ENCODE data around the gene TCF7L1. TPM values are rescaled to one million over a fixed set of nuclear protein-coding genes. Genes with fewer than 3 reads are reported as not detected.
"Not testable (repeated sequence)": the region's sequence is repeated elsewhere in the genome, so short reads cannot be mapped to it uniquely, and the experiment has no call there.

Gene TCF7L1
- 5.7 TPM for total RNA-seq

- ATAC-seq = peak; percentile 92
- DNase-seq (ENCODE audit: low spot score) = peak; percentile 85
These were observed at the start of gene TCF7L1 for GRCh38 chr2:85132834-85133637. TCF7L1 (plus strand) TSS chr2:85133392; CDS start chr2:85133685, 293 bp downstream.

- no peak for ATAC-seq
These were observed 47.6 kb upstream of the TCF7L1 start for GRCh38 chr2:85085563-85085962.

GRCh38 chr2:85087541-85087940, 45.7 kb upstream of the TCF7L1 start:
- no peak for DNase-seq (ENCODE audit: low spot score)
- ATAC-seq = no peak

More at GRCh38 chr2:85085563-85085962, 47.6 kb upstream of the TCF7L1 start:
- DNase-seq (ENCODE audit: low spot score) = no peak

DNA sequence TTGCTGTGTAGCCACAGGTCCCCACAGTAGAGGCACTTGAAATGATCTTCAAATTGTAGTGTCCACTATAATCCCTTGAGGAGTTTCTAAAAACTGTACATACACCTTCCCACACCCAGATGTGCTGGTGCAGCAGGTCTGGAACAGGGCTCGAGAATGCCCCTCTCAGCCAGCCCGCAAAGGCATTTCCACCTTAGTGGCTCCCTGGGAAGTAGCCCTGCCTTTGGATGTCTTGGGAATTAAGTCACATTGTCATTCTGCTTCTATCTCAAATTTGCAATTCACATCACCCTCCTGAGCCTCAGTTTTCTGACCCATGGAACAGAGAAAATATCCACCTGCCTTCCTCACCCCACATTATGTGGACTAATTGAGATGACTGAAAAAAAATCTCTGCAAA, 44.3 kb upstream of the TCF7L1 start:
- ATAC-seq = no peak
- no peak for DNase-seq (ENCODE audit: low spot score)

- DNase-seq (ENCODE audit: low spot score) (no peak), ATAC-seq (no peak)
These were observed 43.6 kb upstream of the TCF7L1 start for GRCh38 chr2:85089585-85089984.

DNA sequence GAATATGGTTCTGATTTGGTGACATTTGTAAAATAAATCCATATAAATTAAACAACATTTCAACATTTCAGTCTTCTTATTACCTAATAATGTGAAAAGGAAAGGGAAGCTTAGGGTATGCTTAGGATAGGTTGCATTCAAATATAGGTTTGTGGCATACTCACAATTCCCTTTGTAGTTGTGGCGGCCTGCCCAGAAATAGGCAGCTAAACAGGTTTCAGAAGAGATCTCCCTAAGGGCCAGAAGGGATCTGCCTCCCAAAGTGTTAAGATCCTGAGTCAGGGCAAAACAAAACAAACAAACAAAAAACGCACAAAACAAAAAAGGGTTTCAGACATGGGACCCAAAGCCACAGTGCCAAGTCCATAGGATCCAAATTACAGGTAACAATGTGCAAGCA, 41.4 kb upstream of the TCF7L1 start:
- no peak for ATAC-seq

GRCh38 chr2:85095094-85095493, 38.1 kb upstream of the TCF7L1 start:
- ATAC-seq = no peak
- DNase-seq (ENCODE audit: low spot score) = no peak

More for the DNA sequence above, 41.4 kb upstream of the TCF7L1 start:
- no peak for DNase-seq (ENCODE audit: low spot score)

GRCh38 chr2:85096616-85097015, 36.6 kb upstream of the TCF7L1 start:
- ATAC-seq = no peak
- no peak for DNase-seq (ENCODE audit: low spot score)

DNA sequence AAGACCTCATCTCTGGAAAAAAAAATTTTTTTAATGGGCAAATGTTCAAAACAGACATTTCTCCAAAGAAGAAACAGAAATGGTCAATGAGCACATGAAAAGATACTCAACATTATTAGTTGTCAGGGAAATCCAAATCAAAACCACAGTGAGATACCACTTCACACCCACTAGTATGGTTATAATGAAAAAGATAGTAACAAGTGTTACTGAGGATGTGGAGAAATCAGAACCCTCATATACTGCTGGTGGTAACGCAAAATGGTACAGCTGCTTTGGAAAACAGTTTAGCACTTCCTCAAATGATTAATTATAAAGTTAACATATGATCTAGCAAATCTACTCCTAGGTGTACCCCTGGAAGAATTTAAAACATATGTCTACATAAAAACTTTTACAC, 29.0 kb upstream of the TCF7L1 start:
- DNase-seq (ENCODE audit: low spot score) (no peak), ATAC-seq (no peak)

GRCh38 chr2:85106489-85107180, 26.6 kb upstream of the TCF7L1 start:
- no peak for DNase-seq (ENCODE audit: low spot score)

DNA sequence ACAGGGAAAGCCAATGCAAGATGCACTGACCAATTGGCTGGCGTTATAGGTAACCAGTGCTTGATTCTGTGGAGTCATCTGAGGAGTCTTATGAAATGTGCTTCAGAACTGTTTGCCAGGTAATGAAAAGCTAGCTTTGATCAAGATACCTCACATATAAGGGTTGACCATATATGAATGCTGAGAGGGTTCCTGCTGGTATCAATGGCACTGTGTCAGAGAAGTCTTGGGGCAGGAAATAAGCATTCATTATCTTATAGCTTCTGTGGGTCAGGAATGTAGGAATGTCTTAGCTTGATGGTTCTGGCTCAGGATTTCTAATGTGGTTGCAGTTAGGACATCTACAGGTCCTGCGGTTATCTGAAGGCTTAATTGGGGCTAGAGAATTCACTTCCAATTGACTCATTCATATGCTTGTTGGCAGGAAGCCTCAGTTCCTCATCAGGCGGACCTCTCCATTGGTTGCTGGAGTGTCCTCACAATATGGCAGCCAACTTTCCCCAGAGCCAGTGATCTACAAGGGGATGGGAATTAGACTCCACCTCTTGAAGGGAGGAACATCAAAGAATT, 22.1 kb upstream of the TCF7L1 start:
- DNase-seq (ENCODE audit: low spot score) (no peak), ATAC-seq (no peak)

More at GRCh38 chr2:85106489-85107180, 26.6 kb upstream of the TCF7L1 start:
- no peak for ATAC-seq

DNA sequence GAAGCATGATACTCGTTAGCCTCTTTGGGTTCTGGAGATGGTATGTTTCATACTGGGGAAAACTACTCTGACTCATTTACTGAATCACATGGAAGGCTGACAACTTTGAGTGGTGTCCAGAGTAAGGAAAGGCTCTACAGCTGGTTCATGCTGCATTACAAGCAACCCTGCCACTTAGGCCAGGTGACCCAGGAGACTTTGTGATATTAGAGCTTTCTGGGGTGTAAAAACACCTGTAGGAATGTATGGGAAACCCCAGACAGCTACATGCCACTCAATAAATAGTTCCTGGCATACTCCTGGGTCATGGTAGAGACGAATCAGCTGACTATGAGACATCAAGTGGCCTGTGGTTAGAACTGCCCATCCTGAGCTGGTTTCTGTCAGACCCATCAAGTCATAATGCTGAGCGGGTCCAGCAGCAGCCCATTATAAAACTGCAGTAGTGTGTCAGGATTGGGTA, 21.3 kb upstream of the TCF7L1 start:
- no peak for DNase-seq (ENCODE audit: low spot score)

GRCh38 chr2:85112906-85113625, 20.1 kb upstream of the TCF7L1 start:
- DNase-seq (ENCODE audit: low spot score) (no peak), ATAC-seq (no peak)

More for the DNA sequence above, 21.3 kb upstream of the TCF7L1 start:
- no peak for ATAC-seq

DNA sequence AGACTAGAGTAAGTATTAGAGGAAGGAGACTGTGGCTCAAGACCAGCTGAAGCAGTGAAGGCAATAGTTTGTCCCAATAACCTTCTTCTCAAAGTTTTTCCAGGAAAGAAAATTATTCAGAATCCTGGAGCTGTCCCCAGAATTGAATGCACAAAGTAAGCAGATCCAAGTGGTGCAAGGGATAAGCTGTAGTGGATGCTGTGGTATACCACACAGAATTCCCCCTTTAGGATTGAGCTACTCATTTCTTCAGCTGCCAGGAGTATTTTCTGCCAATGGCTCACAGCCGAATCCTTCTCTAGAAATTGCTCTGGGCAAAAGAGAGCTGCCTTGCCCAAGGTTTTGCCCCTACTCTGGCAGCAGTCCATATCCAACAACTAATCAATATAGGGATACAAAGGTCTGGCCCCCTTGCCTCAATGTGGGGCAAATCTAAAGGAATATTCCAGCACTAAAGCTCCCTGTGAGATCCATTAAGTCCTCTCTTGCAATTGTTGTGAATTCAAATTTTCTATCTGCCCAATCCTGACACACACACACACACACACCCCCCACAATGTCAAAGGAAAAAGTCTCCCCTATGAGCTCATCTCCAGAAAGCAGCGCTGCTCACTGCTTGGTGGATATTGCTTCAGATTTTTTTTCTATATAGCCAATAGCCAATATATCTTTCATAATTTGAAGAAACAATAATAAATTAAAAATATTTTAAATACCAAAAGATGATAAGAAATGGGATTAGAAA, 18.4 kb upstream of the TCF7L1 start:
- ATAC-seq (peak; percentile 84), DNase-seq (ENCODE audit: low spot score) (peak; percentile 56)

DNA sequence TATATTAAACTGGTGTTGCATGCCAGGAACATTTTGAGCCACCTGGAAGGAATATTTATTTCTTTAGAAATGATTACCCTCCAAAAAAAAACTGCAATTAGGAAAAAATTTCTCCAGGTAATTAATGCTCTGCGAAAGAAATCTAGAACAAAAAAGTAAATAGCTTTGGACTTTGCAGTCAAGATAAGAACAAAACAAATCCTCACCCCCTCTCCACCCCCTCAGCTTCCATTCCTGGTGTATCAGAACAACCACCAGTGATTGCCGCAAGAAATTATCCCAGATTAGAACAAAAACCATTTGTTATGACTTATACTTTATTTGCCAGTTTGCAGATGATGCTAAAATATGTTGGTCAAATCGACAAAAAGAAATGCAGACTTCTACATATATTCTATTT, 17.0 kb upstream of the TCF7L1 start:
- peak; percentile 47 for ATAC-seq
- no peak for DNase-seq (ENCODE audit: low spot score)

DNA sequence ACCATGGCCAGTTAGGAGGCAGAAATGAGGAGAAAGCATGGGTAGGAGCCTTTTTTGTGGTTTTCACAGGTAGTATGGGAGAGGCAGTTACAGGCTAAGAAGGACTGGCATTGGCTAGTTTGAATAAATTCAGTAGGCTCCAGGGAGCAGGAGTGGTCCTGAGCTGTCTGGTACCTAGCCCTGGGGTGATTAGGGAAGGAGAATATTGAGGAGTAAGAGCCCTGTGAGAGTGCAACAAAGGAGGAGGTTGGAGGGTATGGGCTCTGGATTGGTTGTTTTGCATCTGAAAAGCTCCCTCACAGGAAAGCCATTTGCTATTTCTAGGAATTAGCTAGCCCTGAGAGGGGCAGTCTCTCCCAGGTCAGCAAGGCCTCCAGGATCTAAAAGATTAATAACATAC, 13.3 kb upstream of the TCF7L1 start:
- DNase-seq (ENCODE audit: low spot score) (no peak), ATAC-seq (no peak)

DNA sequence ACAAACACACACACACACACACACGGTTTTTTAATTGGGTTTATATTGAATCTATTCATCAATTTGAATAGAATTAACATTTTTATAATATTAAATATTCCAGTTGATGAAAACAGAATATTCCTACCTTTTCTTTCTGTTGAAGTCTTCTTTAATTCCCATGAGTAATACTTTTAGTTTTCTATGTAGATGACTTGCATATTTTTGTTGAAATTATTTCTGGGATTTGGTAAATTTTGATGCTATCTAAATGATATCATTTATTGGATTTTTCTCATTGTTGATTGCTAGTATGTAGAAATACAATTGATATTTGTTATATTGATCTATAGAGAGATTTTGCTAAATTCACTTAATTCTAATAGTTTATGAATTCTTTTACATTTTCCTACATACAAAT, 12.8 kb upstream of the TCF7L1 start:
- no peak for DNase-seq (ENCODE audit: low spot score)
- no peak for ATAC-seq

DNA sequence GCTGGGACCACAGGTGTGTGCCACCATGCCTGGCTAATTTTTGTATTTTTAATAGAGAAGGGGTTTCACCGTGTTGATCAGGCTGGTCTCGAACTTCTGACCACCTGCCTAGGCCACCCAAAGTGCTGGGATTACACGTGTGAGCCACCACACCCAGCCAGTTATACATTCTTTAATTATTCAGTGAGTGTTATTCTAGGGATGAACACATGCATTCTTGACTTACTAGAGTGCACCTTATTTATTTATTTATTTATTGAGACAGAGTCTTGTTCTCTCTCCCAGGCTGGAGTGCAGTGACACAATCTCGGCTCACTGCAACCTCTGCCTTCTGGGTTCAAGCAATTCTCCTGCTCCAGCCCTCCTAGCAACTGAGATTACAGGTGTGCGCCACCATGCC, 6.7 kb upstream of the TCF7L1 start:
- DNase-seq (ENCODE audit: low spot score); ATAC-seq: not testable (repeated sequence)

DNA sequence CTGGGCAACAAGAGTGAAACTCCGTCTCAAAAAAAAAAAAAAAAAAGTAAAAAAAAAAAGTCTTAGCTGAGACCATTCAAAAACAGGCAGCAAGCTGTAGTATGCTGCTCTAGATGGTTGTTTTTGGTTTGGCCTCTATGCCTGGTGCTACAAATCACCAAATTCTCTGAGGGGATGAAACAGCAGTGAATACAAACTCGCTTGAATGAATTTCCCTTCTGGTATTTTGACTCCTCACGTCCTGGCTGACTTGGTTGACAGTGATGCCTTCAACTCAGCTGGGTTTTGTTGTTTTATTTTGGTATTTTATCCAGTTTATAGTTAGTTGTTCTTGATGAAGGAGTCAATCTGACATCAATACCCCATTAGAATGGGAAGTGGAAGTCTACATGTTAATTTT, 3.3 kb upstream of the TCF7L1 start:
- ATAC-seq (no peak), DNase-seq (ENCODE audit: low spot score) (no peak)

- no peak for DNase-seq (ENCODE audit: low spot score)
- no peak for ATAC-seq
These were observed 2.8 kb upstream of the TCF7L1 start for GRCh38 chr2:85130407-85130806.
